Adrenal gland (tissue), 5 donors: Measurements from ENCODE around the gene MAD1L1.

Experiments used
- POLR2A ChIP-seq, 2 donors: fragments of 450-650 bp; IDR thresholded peaks; one replicate each; pipeline ENCODE4 v1.6.1; 2017; ENCODE audit warnings: antibody characterized with exemption in 2 of 2, mild to moderate bottlenecking in 2 of 2, moderate library complexity in 1 of 2
- TF ChIP-seq, protein P1 (sequence below), 6 experiments: fragments of 450-650 bp in 4 of 6; fragments of 200-600 bp in 2 of 6; sonication (generic) in 1 of 6; IDR thresholded peaks; 1 replicate in 5 of 6; 2 replicates in 1 of 6; pipeline versions ENCODE4 v1.5.1 to v1.8.0; 2016 to 2021; ENCODE audit warnings: antibody characterized with exemption in 6 of 6, mild to moderate bottlenecking in 2 of 6, moderate library complexity in 1 of 6
- donor health status: DM: no; HTN: no; CAD: no.

DNA sequence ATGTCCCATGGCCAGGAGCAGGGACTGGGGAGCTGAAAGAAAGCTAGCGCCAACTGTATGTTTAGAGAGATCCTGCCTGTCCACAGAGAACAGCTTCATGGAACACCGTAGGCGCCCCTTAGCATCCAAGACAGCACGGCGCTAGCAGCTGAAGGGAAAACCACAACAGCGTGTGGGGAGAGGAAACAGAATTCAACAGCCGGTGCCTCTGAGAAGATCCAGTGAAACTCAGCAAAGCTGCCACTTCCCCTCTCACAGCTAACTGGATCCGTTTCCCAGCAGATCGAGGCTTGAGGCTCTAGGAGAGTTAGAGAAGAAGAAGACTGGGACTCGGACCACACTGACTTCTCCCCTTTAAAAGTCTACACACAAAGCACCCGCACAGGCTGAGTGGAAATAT, 145.0 kb downstream of the MAD1L1 start:
- TF ChIP-seq, protein P1, sequence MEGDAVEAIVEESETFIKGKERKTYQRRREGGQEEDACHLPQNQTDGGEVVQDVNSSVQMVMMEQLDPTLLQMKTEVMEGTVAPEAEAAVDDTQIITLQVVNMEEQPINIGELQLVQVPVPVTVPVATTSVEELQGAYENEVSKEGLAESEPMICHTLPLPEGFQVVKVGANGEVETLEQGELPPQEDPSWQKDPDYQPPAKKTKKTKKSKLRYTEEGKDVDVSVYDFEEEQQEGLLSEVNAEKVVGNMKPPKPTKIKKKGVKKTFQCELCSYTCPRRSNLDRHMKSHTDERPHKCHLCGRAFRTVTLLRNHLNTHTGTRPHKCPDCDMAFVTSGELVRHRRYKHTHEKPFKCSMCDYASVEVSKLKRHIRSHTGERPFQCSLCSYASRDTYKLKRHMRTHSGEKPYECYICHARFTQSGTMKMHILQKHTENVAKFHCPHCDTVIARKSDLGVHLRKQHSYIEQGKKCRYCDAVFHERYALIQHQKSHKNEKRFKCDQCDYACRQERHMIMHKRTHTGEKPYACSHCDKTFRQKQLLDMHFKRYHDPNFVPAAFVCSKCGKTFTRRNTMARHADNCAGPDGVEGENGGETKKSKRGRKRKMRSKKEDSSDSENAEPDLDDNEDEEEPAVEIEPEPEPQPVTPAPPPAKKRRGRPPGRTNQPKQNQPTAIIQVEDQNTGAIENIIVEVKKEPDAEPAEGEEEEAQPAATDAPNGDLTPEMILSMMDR (IDR thresholded peaks at IDR 0.05): no peak
- TF ChIP-seq POLR2A (IDR thresholded peaks at IDR 0.05): no peak
